GM12891 (cell line): Measurements from ENCODE around the gene TMEM237.

ENCODE experiments used
- PAX5 ChIP-seq: IDR thresholded peaks from 2 replicates; pipeline ENCODE4 v1.6.1; 2011; ENCODE audit warnings: low read length, moderate library complexity, mild to moderate bottlenecking; ENCODE audit not compliant: insufficient read depth, severe bottlenecking
- POLR2A ChIP-seq: IDR thresholded peaks from 2 replicates; pipeline ENCODE4 v1.6.1; 2011; ENCODE audit warnings: low read depth, low read length, control low read depth
- POLR2AphosphoS5 ChIP-seq: IDR thresholded peaks from 2 replicates; pipeline ENCODE4 v1.6.1; 2011; ENCODE audit warnings: low read depth, low read length, control low read depth
- POU2F2 ChIP-seq: IDR thresholded peaks from 2 replicates; pipeline ENCODE4 v1.6.1; 2011; ENCODE audit warnings: low read depth, mild to moderate bottlenecking, control low read depth, low read length, moderate library complexity
- SPI1 ChIP-seq: IDR thresholded peaks from 2 replicates; pipeline ENCODE4 v1.6.1; 2011; ENCODE audit warnings: low read depth, low read length, control low read depth
- TAF1 ChIP-seq: IDR thresholded peaks from 2 replicates; pipeline ENCODE4 v1.6.1; 2011; ENCODE audit warnings: low read depth, low read length, control low read depth

GRCh38 chr2:201597397-201597796, 45.9 kb downstream of the TMEM237 start:
- TF ChIP-seq TAF1 (no peak), POLR2A (no peak), PAX5 (no peak), POLR2AphosphoS5 (no peak), SPI1 (no peak), POU2F2 (no peak)
